DMS114 treated with DMSO at 0.1 percent for 48 hours (cell line): ENCODE data around the gene CABP2.
A peak's percentile ranks its signal among the peaks of the same experiment; 100 is the strongest.
"Not testable (repeated sequence)": the region's sequence is repeated elsewhere in the genome, so short reads cannot be mapped to it uniquely, and the experiment has no call there.

Experiments used
- DNase-seq: peaks from one replicate; lab custom pipeline; 2025; ENCODE audit not compliant: unreplicated experiment; lab: John Stamatoyannopoulos, UW

The CABP2 gene

GRCh38 chr11:67495234-67496005, 27.8 kb downstream of the CABP2 start:
- no peak for DNase-seq

- no peak for DNase-seq
These were observed 28.6 kb downstream of the CABP2 start for GRCh38 chr11:67494371-67495233.

- DNase-seq: no peak
These were observed 29.5 kb downstream of the CABP2 start for GRCh38 chr11:67493548-67494370.

- no peak for DNase-seq
These were observed 30.3 kb downstream of the CABP2 start for GRCh38 chr11:67492801-67493547.

- DNase-seq: no peak
These were observed 31.0 kb downstream of the CABP2 start for GRCh38 chr11:67492069-67492727.

- DNase-seq: no peak
These were observed 31.8 kb downstream of the CABP2 start for GRCh38 chr11:67491276-67492068.

GRCh38 chr11:67490727-67491065, 32.5 kb downstream of the CABP2 start:
- DNase-seq: no peak

GRCh38 chr11:67489885-67490726, 33.1 kb downstream of the CABP2 start:
- DNase-seq: no peak

- DNase-seq: no peak
These were observed 33.9 kb downstream of the CABP2 start for GRCh38 chr11:67489203-67489884.

- no peak for DNase-seq
These were observed 36.6 kb downstream of the CABP2 start for GRCh38 chr11:67486481-67487195.

GRCh38 chr11:67485873-67486361, 37.3 kb downstream of the CABP2 start:
- DNase-seq: not testable (repeated sequence)

GRCh38 chr11:67484847-67485311, 38.4 kb downstream of the CABP2 start:
- DNase-seq: no peak

GRCh38 chr11:67483831-67484665, 39.2 kb downstream of the CABP2 start:
- DNase-seq: no peak

- DNase-seq: peak; percentile 99
These were observed 40.1 kb downstream of the CABP2 start, which contains the start of gene AIP for GRCh38 chr11:67482827-67483798. Gene AIP, plus strand, starts transcription at chr11:67483026. Its CDS starts 133 bp downstream, at chr11:67483159.
